ENCODE measurements around the gene OPCML. TPM values are rescaled to one million over a fixed set of nuclear protein-coding genes. Genes with fewer than 3 reads are reported as not detected.

The OPCML gene
- total and polyA plus RNA-seq, 2 donors from 2014 or later = 0.77 to 1.1 TPM

GRCh38 chr11:133078012-133078411 is 454.3 kb downstream of the OPCML start:
- DNase-seq = no peak
- Histone ChIP-seq H3K4me3 (ENCODE audit: low read length in 3 of 3) (no peak overlapping the region), H3K36me3 (ENCODE audit: control insufficient read depth in 2 of 3, insufficient read depth in 3 of 3, low read length in 3 of 3) (no peaks in the 10 kb centered on the region), H3K9me3 (ENCODE audit: control insufficient read depth in 2 of 3, insufficient read depth in 1 of 3, low read length in 3 of 3) (no peaks in the 10 kb centered on the region), H3K27ac (ENCODE audit: low read depth in 2 of 2, low read length in 2 of 2) (no peak overlapping the region), H3K4me1 (ENCODE audit: control insufficient read depth in 2 of 3, insufficient read depth in 2 of 3, low read depth in 1 of 3, low read length in 3 of 3) (no peaks in the 10 kb centered on the region), H3K27me3 (ENCODE audit: control insufficient read depth, insufficient read depth, low read length) (peaks cover 12% of the 10 kb centered on the region), H3K9ac (ENCODE audit: low read length in 3 of 3) (no peak overlapping the region)
- intact Hi-C loops (cut with DNase I) = no loop called here
- no peak for TF ChIP-seq CTCF (IDR thresholded peaks at IDR 0.05; ENCODE audit: borderline replicate concordance, extremely low read depth, insufficient read depth)
- FAIRE-seq = no peak

GRCh38 chr11:133075351-133075750 is 456.9 kb downstream of the OPCML start:
- TF ChIP-seq CTCF (IDR thresholded peaks at IDR 0.05; ENCODE audit: borderline replicate concordance, extremely low read depth, insufficient read depth) = no peak
- Histone ChIP-seq H3K36me3 (ENCODE audit: control insufficient read depth in 2 of 3, insufficient read depth in 3 of 3, low read length in 3 of 3) (no peaks in the 10 kb centered on the region), H3K4me1 (ENCODE audit: control insufficient read depth in 2 of 3, insufficient read depth in 2 of 3, low read depth in 1 of 3, low read length in 3 of 3) (no peaks in the 10 kb centered on the region), H3K4me3 (ENCODE audit: low read length in 3 of 3) (no peak overlapping the region), H3K9ac (ENCODE audit: low read length in 3 of 3) (no peak overlapping the region), H3K27me3 (ENCODE audit: control insufficient read depth, insufficient read depth, low read length) (peaks cover 12% of the 10 kb centered on the region), H3K27ac (ENCODE audit: low read depth in 2 of 2, low read length in 2 of 2) (no peak overlapping the region), H3K9me3 (ENCODE audit: control insufficient read depth in 2 of 3, insufficient read depth in 1 of 3, low read length in 3 of 3) (no peaks in the 10 kb centered on the region)
- DNase-seq (no peak), FAIRE-seq (no peak)
- intact Hi-C loops (cut with DNase I) = no loop called here

- Histone ChIP-seq H3K27ac (ENCODE audit: low read depth in 2 of 2, low read length in 2 of 2) (no peak overlapping the region), H3K4me1 (ENCODE audit: control insufficient read depth in 2 of 3, insufficient read depth in 2 of 3, low read depth in 1 of 3, low read length in 3 of 3) (no peaks in the 10 kb centered on the region), H3K9me3 (ENCODE audit: control insufficient read depth in 2 of 3, insufficient read depth in 1 of 3, low read length in 3 of 3) (no peaks in the 10 kb centered on the region), H3K9ac (ENCODE audit: low read length in 3 of 3) (no peak overlapping the region), H3K4me3 (ENCODE audit: low read length in 3 of 3) (no peak overlapping the region), H3K36me3 (ENCODE audit: control insufficient read depth in 2 of 3, insufficient read depth in 3 of 3, low read length in 3 of 3) (no peaks in the 10 kb centered on the region), H3K27me3 (ENCODE audit: control insufficient read depth, insufficient read depth, low read length) (peaks cover 4% of the 10 kb centered on the region)
- no peak for TF ChIP-seq CTCF (IDR thresholded peaks at IDR 0.05; ENCODE audit: borderline replicate concordance, extremely low read depth, insufficient read depth)
- no peak for FAIRE-seq
- intact Hi-C loops (cut with DNase I) = no loop called here
- no peak for DNase-seq
Observed at GRCh38 chr11:133072858-133073582, 459.3 kb downstream of the OPCML start.

- H3K9me3 ChIP-seq (ENCODE audit: control insufficient read depth in 2 of 3, insufficient read depth in 1 of 3, low read length in 3 of 3) = no peaks in the 10 kb centered on the region
- no peaks in the 10 kb centered on the region for H3K4me1 ChIP-seq (ENCODE audit: control insufficient read depth in 2 of 3, insufficient read depth in 2 of 3, low read depth in 1 of 3, low read length in 3 of 3)
- H3K27me3 ChIP-seq (ENCODE audit: control insufficient read depth, insufficient read depth, low read length) = no peaks in the 10 kb centered on the region
- no peak for FAIRE-seq
- no peak for TF ChIP-seq CTCF (IDR thresholded peaks at IDR 0.05; ENCODE audit: borderline replicate concordance, extremely low read depth, insufficient read depth)
- H3K27ac ChIP-seq (ENCODE audit: low read depth in 2 of 2, low read length in 2 of 2) = no peak overlapping the region
- H3K36me3 ChIP-seq (ENCODE audit: control insufficient read depth in 2 of 3, insufficient read depth in 3 of 3, low read length in 3 of 3) = no peaks in the 10 kb centered on the region
- H3K9ac ChIP-seq (ENCODE audit: low read length in 3 of 3) = no peak overlapping the region
- DNase-seq = no peak
- intact Hi-C loops (cut with DNase I) = no loop called here
- no peak overlapping the region for H3K4me3 ChIP-seq (ENCODE audit: low read length in 3 of 3)
Observed at GRCh38 chr11:133072378-133072777, 459.9 kb downstream of the OPCML start.

Data from kidney (tissue), 14 donors.